IgD-negative memory B cell (primary cell): ENCODE data around the gene LCAT. TPM values are rescaled to one million over a fixed set of nuclear protein-coding genes. Genes with fewer than 3 reads are reported as not detected.

Experiments
- H3K27ac Mint-ChIP-seq, 3 donors: one replicate each; pipeline ENCODE4 v1.8.0; 2020 to 2022; ENCODE audit warnings: mild to moderate bottlenecking in 3 of 3, mixed read lengths in 3 of 3, moderate library complexity in 1 of 3
- H3K27me3 Mint-ChIP-seq: one replicate; pipeline ENCODE4 v1.8.0; 2021; ENCODE audit warnings: mixed read lengths
- H3K36me3 Mint-ChIP-seq: one replicate; pipeline ENCODE4 v1.8.0; 2020; ENCODE audit warnings: mild to moderate bottlenecking, mixed read lengths
- H3K4me1 Mint-ChIP-seq, 3 donors: one replicate each; pipeline ENCODE4 v1.8.0; 2020 to 2022; ENCODE audit warnings: mixed read lengths in 3 of 3, mild to moderate bottlenecking in 1 of 3
- H3K4me3 Mint-ChIP-seq, 4 donors: one replicate each; pipeline ENCODE4 v1.8.0; 2020 to 2022; ENCODE audit warnings: mild to moderate bottlenecking in 4 of 4, mixed read lengths in 4 of 4, moderate library complexity in 3 of 4
- H3K9me3 Mint-ChIP-seq, 3 donors: one replicate each; pipeline ENCODE4 v1.8.0; 2020 to 2021; ENCODE audit warnings: mixed read lengths in 3 of 3, mild to moderate bottlenecking in 1 of 3
- polyA plus RNA-seq: library from polyadenylated mRNA; unstranded; fragments of 300-500 nt; fragmentation: Illumina TruSeq; gene quantifications from one replicate; pipeline ENCODE4 v1.2.3, GENCODE V29; 2021

LCAT gene
- polyA plus RNA-seq, 1 donor from 2014 or later, result 0.81 TPM

DNA sequence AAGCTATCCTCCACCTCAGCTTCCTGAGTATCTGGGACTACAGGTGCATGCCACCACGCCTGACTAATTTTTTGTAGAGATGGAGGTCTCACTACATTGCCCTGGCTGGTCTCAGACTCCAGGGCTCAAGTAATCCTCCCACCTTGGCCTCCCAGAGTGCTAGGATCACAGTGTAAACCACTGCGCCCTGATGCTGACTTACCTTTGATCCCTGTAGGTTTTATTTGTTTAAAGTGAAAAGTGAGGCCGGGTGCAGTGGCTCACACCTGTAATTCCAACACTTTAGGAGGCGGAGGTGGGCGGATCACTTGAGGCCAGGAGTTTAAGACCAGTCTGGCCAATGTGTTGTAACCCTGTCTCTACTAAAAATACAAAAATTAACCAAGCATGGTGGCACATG, 42.2 kb downstream of the LCAT start:
- Mint-ChIP-seq H3K27me3 (no peaks in the 10 kb centered on the region), H3K9me3 (no peaks in the 10 kb centered on the region), H3K4me3 (peak overlapping the region in 1 of 4 donors; percentile 46), H3K4me1 (peaks cover 4 to 13% (median 5%) of the 10 kb centered on the region in 3 donors), H3K36me3 (no peaks in the 10 kb centered on the region), H3K27ac (no peak overlapping the region)

DNA sequence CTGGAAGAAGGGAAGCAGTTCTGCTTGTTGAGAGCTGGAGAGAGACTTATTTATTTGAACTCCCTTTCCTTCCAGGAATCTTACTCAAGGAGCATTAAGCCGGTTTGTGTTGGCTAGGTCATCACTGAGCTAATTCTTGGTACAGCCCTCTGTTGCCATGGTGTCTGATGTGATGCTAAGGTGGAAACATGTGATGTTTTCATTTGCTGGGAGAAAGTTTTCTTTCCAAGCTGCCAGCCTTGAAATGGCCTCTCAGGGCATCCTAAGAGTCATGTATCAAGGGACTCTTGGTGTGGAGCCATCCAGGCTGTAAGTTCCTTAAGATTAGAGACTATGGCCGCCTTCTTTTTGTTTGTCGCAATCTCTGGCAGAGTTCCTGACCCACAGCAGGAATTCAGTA, 46.7 kb downstream of the LCAT start:
- peak overlapping the region in 2 of 4 donors; percentile 30 to 37 for H3K4me3 Mint-ChIP-seq
- H3K4me1 Mint-ChIP-seq, result peaks cover 13 to 34% (median 15%) of the 10 kb centered on the region in 3 donors
- no peak overlapping the region for H3K27ac Mint-ChIP-seq
- no peaks in the 10 kb centered on the region for H3K27me3 Mint-ChIP-seq
- H3K36me3 Mint-ChIP-seq, result no peaks in the 10 kb centered on the region
- H3K9me3 Mint-ChIP-seq, result no peaks in the 10 kb centered on the region

- peak overlapping the region; percentile 82 to 89 (median 88) for H3K27ac Mint-ChIP-seq
- H3K9me3 Mint-ChIP-seq, result no peaks in the 10 kb centered on the region
- H3K27me3 Mint-ChIP-seq, result no peaks in the 10 kb centered on the region
- H3K4me3 Mint-ChIP-seq, result peak overlapping the region; percentile 92 to 98 (median 96)
- H3K36me3 Mint-ChIP-seq, result no peaks in the 10 kb centered on the region
- peaks cover 11 to 31% (median 15%) of the 10 kb centered on the region in 3 donors for H3K4me1 Mint-ChIP-seq
Measured at GRCh38 chr16:67893743-67894399, 50.0 kb downstream of the LCAT start.

- H3K4me1 Mint-ChIP-seq, result peaks cover 11 to 31% (median 15%) of the 10 kb centered on the region in 3 donors
- H3K4me3 Mint-ChIP-seq, result peak within 1 kb of the TSS; percentile 92 to 98 (median 96)
- H3K36me3 Mint-ChIP-seq, result no peaks in the 10 kb centered on the region
- peak within 1 kb of the TSS; percentile 82 to 97 (median 88) for H3K27ac Mint-ChIP-seq
- no peaks in the 10 kb centered on the region for H3K9me3 Mint-ChIP-seq
- H3K27me3 Mint-ChIP-seq, result no peaks in the 10 kb centered on the region
Measured at GRCh38 chr16:67892899-67893742, 50.8 kb downstream of the LCAT start, which contains the start of gene PSKH1. Gene PSKH1 (plus strand): TSS chr16:67893254. CDS start chr16:67908750, 15,496 bp downstream.

DNA sequence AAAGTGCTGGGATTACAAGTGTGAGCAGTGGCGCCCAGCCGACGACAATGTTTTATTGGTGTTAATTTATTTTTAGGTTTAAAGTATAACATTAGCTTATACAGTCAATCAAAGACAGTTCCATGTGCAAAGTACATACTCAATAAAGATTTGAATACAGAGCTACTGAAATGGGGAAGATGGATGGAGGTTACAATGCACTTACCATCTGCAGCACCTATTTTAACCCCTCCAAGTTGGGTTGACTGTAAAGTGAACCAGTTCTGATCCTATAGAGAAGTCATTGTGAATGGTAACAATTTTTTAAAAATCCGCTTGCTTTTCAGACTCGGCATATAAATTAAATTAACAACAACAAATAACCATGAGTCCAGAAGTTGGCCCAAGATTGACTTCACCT, 51.5 kb downstream of the LCAT start:
- Mint-ChIP-seq H3K4me1 (peaks cover 11 to 28% (median 15%) of the 10 kb centered on the region in 3 donors), H3K9me3 (no peaks in the 10 kb centered on the region), H3K4me3 (peak overlapping the region; percentile 92 to 98 (median 96)), H3K27ac (peak overlapping the region; percentile 59 to 97 (median 85)), H3K27me3 (no peaks in the 10 kb centered on the region), H3K36me3 (no peaks in the 10 kb centered on the region)

Other genes starting within 250 kb of the LCAT start
- 13.4 TPM for gene GFOD2, start 224.8 kb downstream of the LCAT start, polyA plus RNA-seq
- gene RANBP10, start 137.6 kb downstream of the LCAT start, polyA plus RNA-seq, result 10.9 TPM
- not detected for gene TSNAXIP1, start 137.2 kb downstream of the LCAT start, polyA plus RNA-seq
- 101 TPM for gene THAP11, start 101.8 kb downstream of the LCAT start, polyA plus RNA-seq
- gene NUTF2, start 97.2 kb downstream of the LCAT start, polyA plus RNA-seq, result 111 TPM
- gene CENPT, start 96.4 kb downstream of the LCAT start, polyA plus RNA-seq, result 13.4 TPM
- gene EDC4, start 71.1 kb downstream of the LCAT start, polyA plus RNA-seq, result 18.6 TPM
- 0.95 TPM for gene NRN1L, start 59.2 kb downstream of the LCAT start, polyA plus RNA-seq
- 22.4 TPM for gene PSKH1, start 50.9 kb downstream of the LCAT start, polyA plus RNA-seq
- 2.1 TPM for gene CTRL, start 12.3 kb downstream of the LCAT start, polyA plus RNA-seq
- gene PSMB10, start 7.3 kb downstream of the LCAT start, polyA plus RNA-seq, result 510 TPM
- gene SLC12A4, start 24.5 kb upstream of the LCAT start, polyA plus RNA-seq, result 3.9 TPM
- gene DPEP3, start 36.4 kb upstream of the LCAT start, polyA plus RNA-seq, result not detected
- 45.3 TPM for gene DPEP2, start 55.4 kb upstream of the LCAT start, polyA plus RNA-seq
- gene DPEP2NB, start 71.8 kb upstream of the LCAT start, polyA plus RNA-seq, result not detected
- 35.8 TPM for gene DDX28, start 79.1 kb upstream of the LCAT start, polyA plus RNA-seq
- 68.3 TPM for gene DUS2, start 79.2 kb upstream of the LCAT start, polyA plus RNA-seq
- 47.2 TPM for gene NFATC3, start 141.2 kb upstream of the LCAT start, polyA plus RNA-seq